ENCODE measurements around the gene DDX1.

DNA sequence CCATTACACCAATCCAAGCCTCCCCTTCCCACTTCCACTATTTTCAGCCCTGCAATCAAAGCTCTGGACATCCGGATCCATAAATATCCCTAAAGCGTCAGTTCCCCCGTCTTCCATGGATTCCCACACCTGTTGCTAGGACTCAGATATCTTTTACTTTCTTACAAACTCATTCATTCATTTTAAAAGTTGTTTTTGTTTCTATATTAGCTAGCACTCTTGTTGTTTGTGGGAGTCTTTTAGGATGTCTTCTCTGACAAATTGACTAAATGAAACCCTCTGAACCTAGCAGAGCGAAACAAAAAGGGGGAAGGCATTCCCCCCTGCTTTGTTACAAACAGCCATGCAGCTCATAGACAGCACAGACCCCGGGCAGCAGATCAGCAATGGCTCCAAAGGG, 21.6 kb upstream of the DDX1 start:
- TF ChIP-seq POLR2A (IDR thresholded peaks at IDR 0.05), result no peak
- TF ChIP-seq, protein P1, sequence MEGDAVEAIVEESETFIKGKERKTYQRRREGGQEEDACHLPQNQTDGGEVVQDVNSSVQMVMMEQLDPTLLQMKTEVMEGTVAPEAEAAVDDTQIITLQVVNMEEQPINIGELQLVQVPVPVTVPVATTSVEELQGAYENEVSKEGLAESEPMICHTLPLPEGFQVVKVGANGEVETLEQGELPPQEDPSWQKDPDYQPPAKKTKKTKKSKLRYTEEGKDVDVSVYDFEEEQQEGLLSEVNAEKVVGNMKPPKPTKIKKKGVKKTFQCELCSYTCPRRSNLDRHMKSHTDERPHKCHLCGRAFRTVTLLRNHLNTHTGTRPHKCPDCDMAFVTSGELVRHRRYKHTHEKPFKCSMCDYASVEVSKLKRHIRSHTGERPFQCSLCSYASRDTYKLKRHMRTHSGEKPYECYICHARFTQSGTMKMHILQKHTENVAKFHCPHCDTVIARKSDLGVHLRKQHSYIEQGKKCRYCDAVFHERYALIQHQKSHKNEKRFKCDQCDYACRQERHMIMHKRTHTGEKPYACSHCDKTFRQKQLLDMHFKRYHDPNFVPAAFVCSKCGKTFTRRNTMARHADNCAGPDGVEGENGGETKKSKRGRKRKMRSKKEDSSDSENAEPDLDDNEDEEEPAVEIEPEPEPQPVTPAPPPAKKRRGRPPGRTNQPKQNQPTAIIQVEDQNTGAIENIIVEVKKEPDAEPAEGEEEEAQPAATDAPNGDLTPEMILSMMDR (IDR thresholded peaks at IDR 0.05), result no peak
